ENCODE results near the gene PGLYRP4. TPM values are rescaled to one million over a fixed set of nuclear protein-coding genes. Genes with fewer than 3 reads are reported as not detected.
A peak's percentile ranks its signal among the peaks of the same experiment; 100 is the strongest.

PGLYRP4 gene
- total and polyA plus RNA-seq, 2 of the 4 experiments (the other 2 are of a cell fraction): not detected

DNA sequence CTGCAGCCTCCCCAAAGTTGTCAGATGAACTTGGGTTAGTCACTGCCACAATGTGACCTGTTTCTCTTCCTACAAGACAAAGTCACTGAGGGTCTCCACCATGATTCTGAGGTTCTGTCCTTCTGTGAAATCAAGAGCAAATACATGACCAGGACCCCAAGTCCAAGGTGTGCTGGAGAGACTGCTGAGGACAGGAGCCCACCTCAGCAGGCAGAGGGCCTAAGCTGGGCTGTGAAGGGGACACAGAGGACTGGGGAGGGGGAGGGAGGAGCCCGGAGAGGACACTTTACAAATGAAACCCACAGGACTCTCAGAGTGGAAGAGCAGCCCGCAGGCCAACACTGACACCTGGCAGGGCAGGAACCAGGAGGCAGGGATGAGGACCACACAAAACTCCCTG is 39.2 kb downstream of the PGLYRP4 start:
- no peak overlapping the region for H3K23ac ChIP-seq (ENCODE audit: low read depth, low read length)
- no peak overlapping the region for H2BK20ac ChIP-seq (ENCODE audit: low read depth, low read length)
- no peaks in the 10 kb centered on the region for H3K36me3 ChIP-seq (ENCODE audit: control insufficient read depth, insufficient read depth, low read length)
- H3K14ac ChIP-seq (replicated peaks; ENCODE audit: low read depth, low read length): no peak overlapping the region
- H3K9me1 ChIP-seq (ENCODE audit: insufficient read depth, low read length): no peaks in the 10 kb centered on the region
- H3K9ac ChIP-seq (ENCODE audit: low read depth, low read length): no peak overlapping the region
- no peak overlapping the region for H4K5ac ChIP-seq (ENCODE audit: low read depth, low read length)
- no peak overlapping the region for H3K4me3 ChIP-seq (ENCODE audit: insufficient read depth, low read depth, low read length)
- dilution Hi-C loops (cut with HindIII; ENCODE audit: low sequenced_read_pairs, unreplicated experiment): no loop called here
- H4K91ac ChIP-seq (ENCODE audit: insufficient read depth, low read depth, low read length): no peak overlapping the region
- DNase-seq (no peak), ATAC-seq (ENCODE audit: low read depth) (no peak)
- no TSS peak for BruUV-seq (replicated peaks)
- ChIA-PET CTCF (no interaction called here), POLR2A (ENCODE audit: unreplicated experiment) (no interaction called here)
- in situ Hi-C loops (cut with MboI; ENCODE audit: low sequenced_read_pairs): no loop called here
- H4K20me1 ChIP-seq (ENCODE audit: insufficient read depth, low read length): no peaks in the 10 kb centered on the region
- no peak overlapping the region for H3K4me2 ChIP-seq (ENCODE audit: low read depth, low read length)
- TF ChIP-seq RCOR1 (IDR thresholded peaks at IDR 0.05; ENCODE audit: insufficient replicate concordance, low read length) (no peak), MXI1 (IDR thresholded peaks at IDR 0.05; ENCODE audit: borderline replicate concordance, low read depth, low read length) (no peak), RFX5 (IDR thresholded peaks at IDR 0.05; ENCODE audit: low read depth, low read length) (no peak), MAFK (IDR thresholded peaks at IDR 0.05; ENCODE audit: low read depth, low read length) (no peak), NFE2L2 (IDR thresholded peaks at IDR 0.05; ENCODE audit: low read depth, low read length) (no peak), CHD1 (IDR thresholded peaks at IDR 0.05; ENCODE audit: low read depth, low read length) (no peak), CEBPB (IDR thresholded peaks at IDR 0.05; ENCODE audit: low read depth, low read length) (no peak), RAD21 (IDR thresholded peaks at IDR 0.05; ENCODE audit: low read length) (no peak), POLR2A (IDR thresholded peaks at IDR 0.05; ENCODE audit: low read depth, low read length) (no peak), FOS (IDR thresholded peaks at IDR 0.05; ENCODE audit: low read depth, low read length) (no peak)
- TF ChIP-seq, protein P1, sequence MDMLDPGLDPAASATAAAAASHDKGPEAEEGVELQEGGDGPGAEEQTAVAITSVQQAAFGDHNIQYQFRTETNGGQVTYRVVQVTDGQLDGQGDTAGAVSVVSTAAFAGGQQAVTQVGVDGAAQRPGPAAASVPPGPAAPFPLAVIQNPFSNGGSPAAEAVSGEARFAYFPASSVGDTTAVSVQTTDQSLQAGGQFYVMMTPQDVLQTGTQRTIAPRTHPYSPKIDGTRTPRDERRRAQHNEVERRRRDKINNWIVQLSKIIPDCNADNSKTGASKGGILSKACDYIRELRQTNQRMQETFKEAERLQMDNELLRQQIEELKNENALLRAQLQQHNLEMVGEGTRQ (IDR thresholded peaks at IDR 0.05; ENCODE audit: low read depth, low read length): no peak
- no CpG with 5 or more reads among the region's 2 CpGs for WGBS, 2 experiments (ENCODE audit: extremely low coverage in 2 of 2, insufficient read length in 1 of 2)
- H3K79me1 ChIP-seq (ENCODE audit: low read depth in 1 of 2, low read length in 2 of 2): no peaks in the 10 kb centered on the region
- no peaks in the 10 kb centered on the region for H3K4me1 ChIP-seq (ENCODE audit: control insufficient read depth, insufficient read depth, low read length)
- H3K27ac ChIP-seq (ENCODE audit: insufficient read depth, low read length): no peak overlapping the region
- no peaks in the 10 kb centered on the region for H3K9me3 ChIP-seq (ENCODE audit: control insufficient read depth, insufficient read depth, low read length)
- H3K4ac ChIP-seq (ENCODE audit: low read depth, low read length): no peak overlapping the region
- no peak overlapping the region for H2BK5ac ChIP-seq (ENCODE audit: low read depth, low read length, poor library complexity, severe bottlenecking)
- intact Hi-C loops (cut with micrococcal nuclease): no loop called here
- H2BK120ac ChIP-seq (ENCODE audit: low read depth, low read length): no peak overlapping the region
- no peak overlapping the region for H4K8ac ChIP-seq (ENCODE audit: low read depth in 2 of 2, low read length in 2 of 2)
- no peak overlapping the region for H2AK9ac ChIP-seq (replicated peaks; ENCODE audit: low read depth, low read length, poor library complexity)
- no peak overlapping the region for H2BK15ac ChIP-seq (ENCODE audit: low read depth, low read length)
- H2AK5ac ChIP-seq (ENCODE audit: low read depth, low read length): no peak overlapping the region
- no peak overlapping the region for H3K56ac ChIP-seq (ENCODE audit: extremely low read depth, insufficient read depth, low read length)
- H2AFZ ChIP-seq (replicated peaks; ENCODE audit: low read length, poor library complexity): peak overlapping the region; percentile 5
- H3K27me3 ChIP-seq (ENCODE audit: control insufficient read depth, insufficient read depth, low read length): no peaks in the 10 kb centered on the region
- no peak overlapping the region for H3K18ac ChIP-seq (ENCODE audit: low read depth, low read length)
